A673 (cell line): ENCODE measurements around the gene APOL2. TPM values are rescaled to one million over a fixed set of nuclear protein-coding genes. Genes with fewer than 3 reads are reported as not detected.
A peak's percentile ranks its signal among the peaks of the same experiment; 100 is the strongest.

Experiments used
- BruUV-seq: library from RNA; stranded (reverse); fragments of 400-500 nt; replicated peaks from 2 replicates; lab custom pipeline; 2021; lab: Mats Ljungman, UMichigan
- CTCF ChIA-PET: fragments of 300-600 bp; sonication (Branson Sonifier 250); formaldehyde crosslinking; loops from one replicate; lab custom pipeline; 2022; ENCODE audit warnings: antibody characterized with exemption; lab: Charles Lee
- POLR2A ChIA-PET: fragments of 300-600 bp; sonication (Branson Sonifier 250); formaldehyde crosslinking; loops from one replicate; lab custom pipeline; 2022; ENCODE audit warnings: antibody characterized with exemption; ENCODE audit not compliant: low non-redundant PET; lab: Charles Lee
- DNase-seq: peaks from one replicate; pipeline ENCODE4 v3.0.0-alpha.2; 2015; ENCODE audit warnings: low spot score
- H3K27ac ChIP-seq: fragments of 200-600 bp; sonication (generic); 2 replicates; pipeline ENCODE4 v1.5.1; 2016; ENCODE audit warnings: mixed run types, low read depth, mild to moderate bottlenecking, mixed read lengths, antibody characterized with exemption, low read length; ENCODE audit not compliant: poor library complexity, severe bottlenecking
- H3K27me3 ChIP-seq: fragments of 200-600 bp; sonication (generic); replicated peaks from 2 replicates; pipeline ENCODE4 v1.6.1; 2017; ENCODE audit warnings: mixed run types, low read depth, mild to moderate bottlenecking, mixed read lengths, antibody characterized with exemption, low read length; ENCODE audit not compliant: insufficient read depth, poor library complexity
- H3K36me3 ChIP-seq: fragments of 200-600 bp; sonication (generic); 2 replicates; pipeline ENCODE4 v1.6.1; 2016; ENCODE audit warnings: mixed run types, mild to moderate bottlenecking, mixed read lengths, antibody characterized with exemption, low read length; ENCODE audit not compliant: insufficient read depth, poor library complexity, severe bottlenecking
- H3K4me1 ChIP-seq: fragments of 200-600 bp; sonication (generic); 2 replicates; pipeline ENCODE4 v1.6.1; 2017; ENCODE audit warnings: mixed run types, mild to moderate bottlenecking, mixed read lengths, antibody characterized with exemption, low read length; ENCODE audit not compliant: insufficient read depth, poor library complexity, severe bottlenecking
- H3K4me3 ChIP-seq: fragments of 200-600 bp; sonication (generic); 2 replicates; pipeline ENCODE4 v1.5.1; 2016; ENCODE audit warnings: low read depth, mixed run types, mild to moderate bottlenecking, mixed read lengths, low read length; ENCODE audit not compliant: poor library complexity, severe bottlenecking
- H3K9me3 ChIP-seq: fragments of 200-600 bp; sonication (generic); 2 replicates; pipeline ENCODE4 v1.6.1; 2016; ENCODE audit warnings: mixed run types, low read depth, mild to moderate bottlenecking, mixed read lengths, antibody characterized with exemption, low read length; ENCODE audit not compliant: poor library complexity, severe bottlenecking
- CTCF ChIP-seq: fragments of 300-800, 200-600 bp; sonication (generic); conservative IDR thresholded peaks from 2 replicates; pipeline ENCODE4 v1.5.1; 2017; ENCODE audit warnings: low read depth, mild to moderate bottlenecking, antibody characterized with exemption, low read length, moderate library complexity, mixed read lengths
- EZH2 ChIP-seq: fragments of 200-600 bp; sonication (generic); IDR thresholded peaks from 2 replicates; pipeline ENCODE4 v1.6.1; 2017; ENCODE audit warnings: borderline replicate concordance, low read depth, mild to moderate bottlenecking, mixed read lengths, antibody characterized with exemption, low read length; ENCODE audit not compliant: poor library complexity, severe bottlenecking
- intact Hi-C: fragments of 100-400 bp; cut with micrococcal nuclease; formaldehyde crosslinking; loops from one replicate; pipeline ENCODE4 v1.10.0; 2022; ENCODE audit not compliant: unreplicated experiment
- total RNA-seq: library from RNA; stranded (reverse); gene quantifications from 2 replicates; pipeline ENCODE4 v1.2.3, GENCODE V29; 2021

APOL2 gene
- total RNA-seq, 1 experiment from 2014 or later = 45.1 TPM

DNA sequence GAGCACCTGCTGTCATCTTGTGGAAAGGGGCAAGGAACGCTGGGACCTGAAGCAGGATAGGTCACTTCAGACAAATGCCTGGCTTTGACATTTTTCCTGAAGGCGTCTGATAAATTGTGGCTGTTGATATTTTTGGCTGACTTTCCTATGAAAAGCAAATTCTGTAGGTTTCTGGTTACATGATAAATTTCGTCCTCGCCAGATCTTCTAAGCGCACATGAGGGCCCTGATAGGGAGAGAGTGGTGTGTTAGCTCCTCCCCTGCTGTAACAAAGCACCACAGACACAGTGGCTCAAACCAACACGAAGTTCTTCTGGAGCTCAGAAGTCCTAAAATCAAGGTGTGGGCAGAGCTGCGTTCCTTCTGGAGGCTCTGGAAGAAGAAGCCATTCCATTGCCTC lies 57.3 kb downstream of the APOL2 start:
- ChIA-PET POLR2A (no interaction called here), CTCF (no interaction called here)
- Histone ChIP-seq H3K27me3 (no peaks in the 10 kb centered on the region), H3K9me3 (no peaks in the 10 kb centered on the region), H3K4me3 (no peak overlapping the region), H3K36me3 (no peaks in the 10 kb centered on the region), H3K4me1 (peaks cover 16% of the 10 kb centered on the region), H3K27ac (no peak overlapping the region)
- DNase-seq = no peak
- no TSS peak for BruUV-seq
- intact Hi-C loops = loop anchor here (5.0 kb wide), 1 partner anchor 35 kb away; no protein-coding TSS in a partner anchor
- TF ChIP-seq EZH2 (no peak), CTCF (no peak)

- Histone ChIP-seq H3K27ac (no peak overlapping the region), H3K27me3 (no peaks in the 10 kb centered on the region), H3K4me1 (peaks cover 16% of the 10 kb centered on the region), H3K4me3 (no peak overlapping the region), H3K36me3 (no peaks in the 10 kb centered on the region), H3K9me3 (no peaks in the 10 kb centered on the region)
- DNase-seq = no peak
- CTCF ChIA-PET = no interaction called here
- BruUV-seq = no TSS peak
- POLR2A ChIA-PET = no interaction called here
- TF ChIP-seq CTCF = no peak
- TF ChIP-seq EZH2 = no peak
- intact Hi-C loops = loop anchor here (5.0 kb wide), 1 partner anchor 34 kb away; no protein-coding TSS in a partner anchor
Measured at GRCh38 chr22:36180928-36181327, 58.4 kb downstream of the APOL2 start.

GRCh38 chr22:36180038-36180880 lies 59.1 kb downstream of the APOL2 start:
- TF ChIP-seq EZH2 (no peak), CTCF (peak; percentile 94)
- ChIA-PET CTCF (no interaction called here), POLR2A (no interaction called here)
- Histone ChIP-seq H3K27ac (no peak overlapping the region), H3K4me1 (peaks cover 16% of the 10 kb centered on the region), H3K36me3 (no peaks in the 10 kb centered on the region), H3K27me3 (no peaks in the 10 kb centered on the region), H3K9me3 (no peaks in the 10 kb centered on the region), H3K4me3 (no peak overlapping the region)
- peak; percentile 78 for DNase-seq
- intact Hi-C loops = loop anchor here (5.0 kb wide), 1 partner anchor 33 kb away; no protein-coding TSS in a partner anchor
- BruUV-seq = no TSS peak
